D721Med (cell line): ENCODE data around the gene FAM200B.

Source experiments
- DNase-seq: peaks from one replicate; pipeline ENCODE4 v3.0.0; 2011; ENCODE audit warnings: low spot score; ENCODE audit not compliant: insufficient read length
- FAIRE-seq: peaks from 2 replicates; lab custom pipeline; 2011; peaks lifted over from hg19 to GRCh38; lab: Jason Lieb, UNC
- TF ChIP-seq, protein P1 (sequence below): IDR thresholded peaks from 2 replicates; pipeline ENCODE4 v1.5.1; 2012; ENCODE audit warnings: mild to moderate bottlenecking, control low read depth; ENCODE audit not compliant: insufficient read depth; ENCODE audit errors: missing control alignments

The FAM200B gene

DNA sequence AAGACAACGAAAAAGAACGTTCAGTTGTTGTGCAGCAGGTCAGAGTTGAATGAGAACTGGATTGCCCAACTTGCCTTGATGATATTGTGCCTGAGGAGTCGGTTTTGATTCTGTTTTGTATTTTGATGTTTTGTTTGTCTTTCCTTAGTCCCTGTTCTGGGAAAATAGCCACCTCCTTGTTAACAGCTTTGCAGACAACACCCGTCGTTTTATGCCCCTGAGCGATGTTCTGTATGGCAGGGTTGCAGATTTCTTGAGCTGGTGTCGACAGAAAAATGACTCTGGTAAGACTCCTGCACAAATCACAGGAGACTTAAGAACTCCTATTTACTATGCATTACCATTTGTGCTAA is 25.7 kb downstream of the FAM200B start:
- FAIRE-seq (no peak), DNase-seq (no peak)
- TF ChIP-seq, protein P1, sequence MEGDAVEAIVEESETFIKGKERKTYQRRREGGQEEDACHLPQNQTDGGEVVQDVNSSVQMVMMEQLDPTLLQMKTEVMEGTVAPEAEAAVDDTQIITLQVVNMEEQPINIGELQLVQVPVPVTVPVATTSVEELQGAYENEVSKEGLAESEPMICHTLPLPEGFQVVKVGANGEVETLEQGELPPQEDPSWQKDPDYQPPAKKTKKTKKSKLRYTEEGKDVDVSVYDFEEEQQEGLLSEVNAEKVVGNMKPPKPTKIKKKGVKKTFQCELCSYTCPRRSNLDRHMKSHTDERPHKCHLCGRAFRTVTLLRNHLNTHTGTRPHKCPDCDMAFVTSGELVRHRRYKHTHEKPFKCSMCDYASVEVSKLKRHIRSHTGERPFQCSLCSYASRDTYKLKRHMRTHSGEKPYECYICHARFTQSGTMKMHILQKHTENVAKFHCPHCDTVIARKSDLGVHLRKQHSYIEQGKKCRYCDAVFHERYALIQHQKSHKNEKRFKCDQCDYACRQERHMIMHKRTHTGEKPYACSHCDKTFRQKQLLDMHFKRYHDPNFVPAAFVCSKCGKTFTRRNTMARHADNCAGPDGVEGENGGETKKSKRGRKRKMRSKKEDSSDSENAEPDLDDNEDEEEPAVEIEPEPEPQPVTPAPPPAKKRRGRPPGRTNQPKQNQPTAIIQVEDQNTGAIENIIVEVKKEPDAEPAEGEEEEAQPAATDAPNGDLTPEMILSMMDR = no peak

DNA sequence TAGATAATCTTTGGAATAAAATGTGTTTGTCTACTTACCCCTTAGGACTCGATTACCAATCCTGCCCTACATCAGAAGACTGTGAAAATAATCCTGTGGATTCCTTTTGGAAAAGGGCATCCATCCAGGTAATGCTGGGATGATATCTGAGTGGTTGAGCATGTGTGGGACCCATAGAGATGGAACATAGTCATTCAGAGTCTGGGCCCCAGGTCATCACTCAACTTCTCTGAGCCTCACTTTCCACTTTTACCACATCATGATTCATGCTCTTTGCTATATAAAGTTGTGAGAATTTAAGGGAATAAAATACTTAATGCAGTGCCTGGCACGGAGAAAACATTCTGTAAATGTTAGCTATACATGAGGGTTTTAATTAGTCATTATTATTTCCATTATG is 30.1 kb downstream of the FAM200B start:
- FAIRE-seq (no peak), DNase-seq (no peak)
- TF ChIP-seq, protein P1 = no peak

DNA sequence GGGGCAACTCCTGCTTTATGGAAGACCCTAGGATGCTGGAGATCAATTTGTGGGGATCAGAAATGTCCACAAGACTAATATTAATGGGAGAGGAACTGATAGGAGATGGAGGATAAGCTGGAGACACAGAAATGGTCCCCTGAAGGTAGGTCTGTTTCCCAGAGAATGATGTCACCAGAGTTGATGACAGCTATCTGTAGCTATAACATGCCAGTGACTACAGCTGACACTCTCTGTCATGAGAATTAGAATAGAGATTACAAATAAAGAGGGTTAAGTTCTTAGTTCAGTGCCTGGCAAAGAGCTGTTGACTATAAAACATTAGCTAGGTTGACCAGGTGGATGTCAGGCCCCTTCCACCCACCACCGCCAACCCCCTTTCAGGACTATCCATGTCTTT is 30.6 kb downstream of the FAM200B start:
- FAIRE-seq = no peak
- DNase-seq = no peak
- TF ChIP-seq, protein P1 = no peak

DNA sequence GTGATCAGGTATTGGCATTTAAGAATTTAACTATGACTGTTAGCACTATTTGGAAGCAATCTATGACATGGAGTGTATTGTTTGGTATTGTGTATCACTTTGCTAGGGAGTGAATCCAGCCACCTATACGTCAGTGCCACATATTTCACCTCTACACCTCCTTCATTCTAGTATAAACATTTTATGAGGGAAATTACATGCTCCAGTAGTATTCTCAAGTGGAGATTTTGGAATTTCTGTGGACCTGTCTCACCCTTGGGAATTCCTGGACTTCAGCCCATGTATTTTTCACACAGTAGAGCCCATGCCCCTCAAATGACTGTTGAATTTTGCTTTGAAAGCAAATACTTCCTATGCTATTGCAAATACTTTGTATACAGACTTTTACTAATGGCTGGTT is 32.5 kb downstream of the FAM200B start:
- DNase-seq (no peak), FAIRE-seq (no peak)
- TF ChIP-seq, protein P1 = no peak

DNA sequence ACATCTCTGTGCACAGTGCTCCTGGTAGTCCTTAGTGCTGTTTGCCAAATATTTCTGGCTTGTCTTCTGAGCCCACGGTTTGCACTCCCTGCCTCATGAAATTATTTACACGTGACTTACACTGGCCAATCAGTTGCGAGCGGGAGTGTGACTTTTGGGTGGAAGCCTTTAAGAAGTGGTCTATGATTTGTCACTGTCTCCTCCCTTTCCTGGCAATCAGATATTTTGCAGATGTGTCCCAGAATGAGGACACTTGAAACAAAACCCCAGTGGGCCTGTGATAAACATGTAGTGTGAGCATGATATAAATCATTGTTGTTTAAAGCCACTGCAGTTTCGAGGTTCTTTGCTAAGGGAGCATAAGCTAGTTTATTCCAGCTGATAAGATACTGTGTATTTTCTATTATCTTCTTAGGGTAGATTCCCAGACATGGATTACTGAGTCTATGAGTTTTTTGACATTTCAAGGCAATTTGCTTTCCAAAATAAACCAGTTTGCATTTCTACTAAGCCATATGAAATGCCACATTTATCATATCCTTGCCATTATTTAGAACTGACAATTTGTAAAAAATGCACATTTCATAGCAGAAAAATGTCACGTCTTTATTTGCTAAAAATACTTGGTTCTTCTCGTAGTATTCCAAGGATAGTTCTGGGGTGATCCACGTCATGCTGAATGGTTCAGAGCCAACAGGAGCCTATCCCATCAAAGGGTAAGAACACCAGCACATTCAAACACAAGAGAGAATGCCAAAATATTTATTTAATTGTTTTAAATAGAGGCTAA is 33.2 kb downstream of the FAM200B start:
- DNase-seq (no peak), FAIRE-seq (no peak)
- TF ChIP-seq, protein P1 = no peak

DNA sequence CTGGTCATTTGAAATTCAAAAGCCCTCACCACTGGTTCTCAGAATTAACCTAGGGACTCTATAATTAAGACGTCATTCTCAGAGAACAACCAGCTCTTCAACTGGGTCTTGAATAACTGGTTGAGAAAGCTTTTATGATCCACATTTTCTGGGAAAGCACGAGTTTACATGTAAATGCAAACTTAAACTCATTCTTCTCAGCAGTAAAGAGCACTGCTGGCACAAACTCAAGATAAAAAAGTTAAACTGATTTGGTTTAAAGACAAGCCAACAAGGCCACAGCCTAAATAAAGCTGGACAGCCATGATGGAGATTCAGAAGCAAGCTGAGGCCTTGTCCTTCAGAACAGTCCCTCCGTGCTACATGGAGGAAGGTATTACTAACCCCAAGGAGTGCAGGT is 34.5 kb downstream of the FAM200B start:
- DNase-seq (no peak), FAIRE-seq (no peak)
- TF ChIP-seq, protein P1 = no peak

DNA sequence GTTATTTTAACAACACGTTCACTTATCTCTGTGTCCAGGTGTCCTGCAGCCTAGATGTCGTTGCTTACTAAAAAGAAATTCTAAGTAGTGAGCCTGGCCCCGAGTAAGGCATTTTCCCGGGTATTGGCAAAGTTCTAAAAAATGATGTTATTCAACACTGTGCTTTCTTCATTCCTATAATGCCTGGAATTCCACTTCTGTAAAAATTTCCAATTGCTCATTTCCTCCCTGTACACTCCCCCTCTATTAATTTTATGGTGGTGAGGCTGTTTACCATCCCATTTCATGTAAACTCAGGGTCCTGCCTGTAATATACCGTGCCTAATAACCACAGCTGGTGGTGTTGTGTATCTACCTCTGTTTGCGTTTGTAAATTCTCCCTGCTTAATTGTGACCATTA is 35.5 kb downstream of the FAM200B start:
- TF ChIP-seq, protein P1 = no peak
- DNase-seq = no peak
- no peak for FAIRE-seq
